Astrocyte (in vitro differentiated cells and primary cell): Measurements from ENCODE around the gene PRM3. TPM values are rescaled to one million over a fixed set of nuclear protein-coding genes. Genes with fewer than 3 reads are reported as not detected.

Experiments
- DNase-seq: peaks from one replicate; pipeline ENCODE4 v3.0.0-alpha.2; 2010; ENCODE audit warnings: low read depth
- FAIRE-seq: peaks from 2 replicates; lab custom pipeline; 2011; peaks lifted over from hg19 to GRCh38; lab: Jason Lieb, UNC
- H2AFZ ChIP-seq: 2 replicates; pipeline ENCODE4 v1.6.0; 2012; ENCODE audit warnings: low read depth, low read length, inconsistent platforms
- H3K27ac ChIP-seq: 2 replicates; pipeline ENCODE4 v1.5.1; 2011; ENCODE audit warnings: low read depth, low read length, inconsistent platforms
- H3K27me3 ChIP-seq: 2 replicates; pipeline ENCODE4 v1.6.0; 2011; ENCODE audit warnings: low read length, inconsistent platforms; ENCODE audit not compliant: insufficient read depth
- H3K36me3 ChIP-seq: 2 replicates; pipeline ENCODE4 v1.5.1; 2011; ENCODE audit warnings: low read length, inconsistent platforms; ENCODE audit not compliant: insufficient read depth
- H3K4me1 ChIP-seq: 2 replicates; pipeline ENCODE4 v1.5.1; 2011; ENCODE audit warnings: low read length, inconsistent platforms; ENCODE audit not compliant: insufficient read depth
- H3K4me2 ChIP-seq: 2 replicates; pipeline ENCODE4 v1.6.0; 2012; ENCODE audit warnings: low read length, inconsistent platforms
- H3K4me3 ChIP-seq: 2 replicates; pipeline ENCODE4 v1.5.1; 2011; ENCODE audit warnings: low read depth, mild to moderate bottlenecking, low read length, inconsistent platforms; ENCODE audit not compliant: insufficient read depth
- H3K79me2 ChIP-seq: 2 replicates; pipeline ENCODE4 v1.6.0; 2012; ENCODE audit warnings: mild to moderate bottlenecking, low read length, inconsistent platforms; ENCODE audit not compliant: insufficient read depth
- H3K9ac ChIP-seq: 2 replicates; pipeline ENCODE4 v1.6.0; 2012; ENCODE audit warnings: mild to moderate bottlenecking, low read length, inconsistent platforms
- H3K9me3 ChIP-seq: 2 replicates; pipeline ENCODE4 v1.5.1; 2012; ENCODE audit warnings: low read depth, mild to moderate bottlenecking, low read length, inconsistent platforms; ENCODE audit not compliant: insufficient read depth
- H4K20me1 ChIP-seq: 2 replicates; pipeline ENCODE4 v1.6.0; 2012; ENCODE audit warnings: low read length, inconsistent platforms; ENCODE audit not compliant: insufficient read depth
- H3K27ac Mint-ChIP-seq: one replicate; pipeline ENCODE4 v1.8.0; 2021; ENCODE audit warnings: mild to moderate bottlenecking, mixed read lengths; ENCODE audit not compliant: unreplicated experiment
- H3K27me3 Mint-ChIP-seq: one replicate; pipeline ENCODE4 v1.8.0; 2021; ENCODE audit warnings: low read depth, mixed read lengths; ENCODE audit not compliant: unreplicated experiment
- H3K36me3 Mint-ChIP-seq: one replicate; pipeline ENCODE4 v1.8.0; 2021; ENCODE audit warnings: low read depth, mixed read lengths; ENCODE audit not compliant: unreplicated experiment
- H3K4me1 Mint-ChIP-seq: one replicate; pipeline ENCODE4 v1.8.0; 2021; ENCODE audit warnings: low read depth, mixed read lengths; ENCODE audit not compliant: unreplicated experiment
- H3K4me3 Mint-ChIP-seq: one replicate; pipeline ENCODE4 v1.8.0; 2021; ENCODE audit warnings: mild to moderate bottlenecking, moderate library complexity, mixed read lengths; ENCODE audit not compliant: unreplicated experiment
- H3K9me3 Mint-ChIP-seq: one replicate; pipeline ENCODE4 v1.8.0; 2021; ENCODE audit warnings: mild to moderate bottlenecking, mixed read lengths; ENCODE audit not compliant: unreplicated experiment
- EZH2 ChIP-seq: IDR thresholded peaks from 2 replicates; pipeline ENCODE4 v1.6.1; 2012; ENCODE audit warnings: mild to moderate bottlenecking, low read length, inconsistent platforms; ENCODE audit not compliant: insufficient read depth
- total RNA-seq: library from RNA; stranded (reverse); gene quantifications from 2 replicates; pipeline ENCODE4 v1.2.1, GENCODE V29; 2021
- TF ChIP-seq, protein P1 (sequence below): IDR thresholded peaks from 2 replicates; pipeline ENCODE4 v1.5.1; 2011; ENCODE audit warnings: low read depth, mild to moderate bottlenecking, inconsistent platforms, low read length, moderate library complexity; ENCODE audit not compliant: insufficient read depth

PRM3 gene
- total RNA-seq, 1 donor from 2014 or later = not detected

DNA sequence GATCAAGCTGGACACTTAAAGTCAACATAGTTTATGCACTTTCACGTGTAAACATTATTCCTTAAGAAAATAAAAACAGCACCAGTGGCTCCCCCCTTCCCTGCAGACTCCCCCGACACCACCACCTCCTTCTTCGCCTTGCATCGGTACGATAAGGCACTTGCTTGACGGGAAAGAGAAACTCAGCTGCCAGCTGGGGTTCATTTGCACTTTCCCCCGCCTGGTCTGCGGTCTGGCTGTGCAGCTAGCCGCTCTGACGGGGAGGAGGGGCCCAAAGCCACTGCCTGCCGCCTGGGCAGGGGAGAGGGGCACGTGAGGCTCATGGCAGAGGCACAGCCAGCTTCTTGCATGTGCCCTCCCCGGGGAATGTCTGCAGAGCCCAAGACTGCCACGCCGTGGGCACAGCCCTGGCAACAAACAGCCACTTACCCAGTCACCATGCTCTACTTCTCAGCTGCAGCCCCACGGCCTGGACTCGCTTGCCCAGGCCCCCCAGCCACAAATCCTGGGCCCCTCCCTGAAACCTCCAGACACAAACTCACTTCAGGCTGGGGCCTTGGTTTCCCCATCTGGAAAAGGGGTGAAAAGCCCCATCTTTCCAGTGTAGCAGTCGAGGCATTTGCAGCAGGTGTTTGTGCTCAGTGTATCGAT lies 24.2 kb upstream of the PRM3 start:
- Histone ChIP-seq H3K4me3 (no peak overlapping the region), H3K4me1 (peaks cover 15% of the 10 kb centered on the region)

DNA sequence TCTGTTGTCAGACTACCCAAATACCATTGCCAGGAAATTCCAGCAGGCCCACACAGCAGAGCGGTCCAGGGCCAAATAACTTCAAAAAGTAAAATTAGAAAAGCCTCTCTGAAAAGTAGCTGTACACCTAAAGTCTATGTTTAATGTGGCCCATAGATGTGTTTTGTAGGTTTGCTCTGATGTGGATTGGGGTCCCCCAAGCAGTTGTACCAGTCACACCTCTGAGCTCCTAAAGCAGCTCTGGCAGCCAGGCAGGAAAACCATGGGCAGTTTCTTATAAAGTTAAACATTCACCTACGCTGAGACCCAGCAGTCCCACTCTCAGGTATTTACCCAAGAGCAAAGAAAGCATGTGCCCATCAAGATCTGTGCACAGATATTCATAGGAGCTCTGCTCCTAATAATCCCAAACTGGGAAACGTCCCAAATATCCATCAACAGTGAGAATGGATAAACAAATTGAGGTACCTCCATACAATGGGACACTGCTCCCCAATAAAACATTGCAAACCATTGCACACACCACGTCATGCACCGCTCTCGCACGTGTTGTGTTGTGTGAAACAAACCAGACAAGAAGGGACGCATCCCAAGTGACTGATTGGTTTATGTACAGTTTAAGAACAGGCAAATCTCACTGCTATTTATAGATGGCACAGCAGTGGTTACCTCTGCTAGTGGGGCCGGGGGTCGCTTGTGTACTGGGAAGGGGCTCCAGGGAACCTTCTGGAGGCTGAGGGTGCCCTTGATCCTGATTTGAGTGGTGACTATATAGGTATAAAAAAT lies 23.5 kb upstream of the PRM3 start:
- Histone ChIP-seq H3K36me3 (no peaks in the 10 kb centered on the region), H3K4me1 (peaks cover 15% of the 10 kb centered on the region), H3K79me2 (no peaks in the 10 kb centered on the region), H2AFZ (no peak overlapping the region), H4K20me1 (no peaks in the 10 kb centered on the region), H3K27ac (no peak overlapping the region), H3K9ac (no peak overlapping the region), H3K4me2 (peak overlapping the region; percentile 67), H3K4me3 (no peak overlapping the region), H3K27me3 (no peaks in the 10 kb centered on the region), H3K9me3 (no peaks in the 10 kb centered on the region)
- TF ChIP-seq, protein P1, sequence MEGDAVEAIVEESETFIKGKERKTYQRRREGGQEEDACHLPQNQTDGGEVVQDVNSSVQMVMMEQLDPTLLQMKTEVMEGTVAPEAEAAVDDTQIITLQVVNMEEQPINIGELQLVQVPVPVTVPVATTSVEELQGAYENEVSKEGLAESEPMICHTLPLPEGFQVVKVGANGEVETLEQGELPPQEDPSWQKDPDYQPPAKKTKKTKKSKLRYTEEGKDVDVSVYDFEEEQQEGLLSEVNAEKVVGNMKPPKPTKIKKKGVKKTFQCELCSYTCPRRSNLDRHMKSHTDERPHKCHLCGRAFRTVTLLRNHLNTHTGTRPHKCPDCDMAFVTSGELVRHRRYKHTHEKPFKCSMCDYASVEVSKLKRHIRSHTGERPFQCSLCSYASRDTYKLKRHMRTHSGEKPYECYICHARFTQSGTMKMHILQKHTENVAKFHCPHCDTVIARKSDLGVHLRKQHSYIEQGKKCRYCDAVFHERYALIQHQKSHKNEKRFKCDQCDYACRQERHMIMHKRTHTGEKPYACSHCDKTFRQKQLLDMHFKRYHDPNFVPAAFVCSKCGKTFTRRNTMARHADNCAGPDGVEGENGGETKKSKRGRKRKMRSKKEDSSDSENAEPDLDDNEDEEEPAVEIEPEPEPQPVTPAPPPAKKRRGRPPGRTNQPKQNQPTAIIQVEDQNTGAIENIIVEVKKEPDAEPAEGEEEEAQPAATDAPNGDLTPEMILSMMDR = no peak
- TF ChIP-seq EZH2 = no peak
- peaks cover 7% of the 10 kb centered on the region for H3K27me3 Mint-ChIP-seq
- no peaks in the 10 kb centered on the region for H3K36me3 Mint-ChIP-seq
- DNase-seq = peak; percentile 46
- H3K4me3 Mint-ChIP-seq = no peak overlapping the region
- H3K27ac Mint-ChIP-seq = peak overlapping the region; percentile 31
- H3K9me3 Mint-ChIP-seq = peaks cover 2% of the 10 kb centered on the region
- no peak for FAIRE-seq
- peaks cover 19% of the 10 kb centered on the region for H3K4me1 Mint-ChIP-seq

More for the DNA sequence above, 24.2 kb upstream of the PRM3 start:
- H3K27ac Mint-ChIP-seq = peak overlapping the region; percentile 53
- H3K36me3 ChIP-seq = no peaks in the 10 kb centered on the region
- TF ChIP-seq, protein P1 = no peak
- TF ChIP-seq EZH2 = no peak
- H3K4me2 ChIP-seq = peak overlapping the region; percentile 67
- no peak overlapping the region for H3K9ac ChIP-seq
- no peaks in the 10 kb centered on the region for H3K36me3 Mint-ChIP-seq
- no peaks in the 10 kb centered on the region for H3K9me3 ChIP-seq
- H3K27me3 Mint-ChIP-seq = peaks cover 5% of the 10 kb centered on the region
- H3K27me3 ChIP-seq = no peaks in the 10 kb centered on the region
- no peaks in the 10 kb centered on the region for H3K79me2 ChIP-seq
- no peak overlapping the region for H3K4me3 Mint-ChIP-seq
- peak; percentile 73 for DNase-seq
- H2AFZ ChIP-seq = peak overlapping the region; percentile 46
- H3K27ac ChIP-seq = no peak overlapping the region
- peaks cover 24% of the 10 kb centered on the region for H3K4me1 Mint-ChIP-seq
- no peaks in the 10 kb centered on the region for H4K20me1 ChIP-seq
- FAIRE-seq = no peak
- H3K9me3 Mint-ChIP-seq = peaks cover 2% of the 10 kb centered on the region
